Hepatocyte (in vitro differentiated cells): ENCODE results near the gene SDK1. TPM values are rescaled to one million over a fixed set of nuclear protein-coding genes. Genes with fewer than 3 reads are reported as not detected.

Experiments used
- DNase-seq: peaks from one replicate; pipeline ENCODE4 v3.0.0-alpha.2; 2016; ENCODE audit warnings: low spot score
- H2AFZ ChIP-seq: fragments of 200-600 bp; sonication (generic); 2 replicates; pipeline ENCODE4 v1.6.0; 2016; ENCODE audit warnings: antibody characterized with exemption, mild to moderate bottlenecking
- H3K27ac ChIP-seq: fragments of 200-600 bp; sonication (generic); 2 replicates; pipeline ENCODE4 v1.5.1; 2016; ENCODE audit warnings: mild to moderate bottlenecking
- H3K27me3 ChIP-seq: fragments of 200-600 bp; sonication (generic); 2 replicates; pipeline ENCODE4 v1.6.1; 2016
- H3K36me3 ChIP-seq: fragments of 200-600 bp; sonication (generic); replicated peaks from 2 replicates; pipeline ENCODE4 v1.5.1; 2016; ENCODE audit warnings: low read depth; ENCODE audit not compliant: insufficient read depth
- H3K4me1 ChIP-seq: fragments of 200-600 bp; sonication (generic); 2 replicates; pipeline ENCODE4 v1.5.1; 2016; ENCODE audit warnings: mild to moderate bottlenecking, moderate library complexity; ENCODE audit not compliant: insufficient read depth
- H3K4me2 ChIP-seq: fragments of 200-600 bp; sonication (generic); 2 replicates; pipeline ENCODE4 v1.6.0; 2016
- H3K4me3 ChIP-seq: fragments of 200-600 bp; sonication (generic); 2 replicates; pipeline ENCODE4 v1.5.1; 2016; ENCODE audit warnings: mild to moderate bottlenecking
- H3K79me2 ChIP-seq: fragments of 200-600 bp; sonication (generic); 2 replicates; pipeline ENCODE4 v1.6.0; 2017; ENCODE audit warnings: mild to moderate bottlenecking
- H3K9me2 ChIP-seq: fragments of 200-600 bp; sonication (generic); replicated peaks from 2 replicates; pipeline ENCODE4 v1.6.0; 2017; ENCODE audit warnings: mild to moderate bottlenecking; ENCODE audit not compliant: insufficient read depth
- H3K9me3 ChIP-seq: fragments of 200-600 bp; sonication (generic); 2 replicates; pipeline ENCODE4 v1.5.1; 2016; ENCODE audit warnings: low read depth, mild to moderate bottlenecking
- H4K20me1 ChIP-seq: fragments of 200-600 bp; sonication (generic); 2 replicates; pipeline ENCODE4 v1.6.0; 2016; ENCODE audit warnings: mild to moderate bottlenecking; ENCODE audit not compliant: insufficient read depth, poor library complexity, severe bottlenecking
- CTCF ChIP-seq: fragments of 200-600 bp; sonication (generic); IDR thresholded peaks from 2 replicates; pipeline ENCODE4 v1.5.1; 2016; ENCODE audit warnings: antibody characterized with exemption, mild to moderate bottlenecking; ENCODE audit not compliant: poor library complexity
- EZH2 ChIP-seq: fragments of 200-600 bp; sonication (generic); IDR thresholded peaks from 2 replicates; pipeline ENCODE4 v1.6.1; 2016; ENCODE audit warnings: antibody characterized with exemption, mild to moderate bottlenecking, borderline replicate concordance
- EZH2phosphoT487 ChIP-seq: fragments of 200-600 bp; sonication (generic); IDR thresholded peaks from one replicate; pipeline ENCODE4 v1.6.1; 2018; ENCODE audit warnings: antibody characterized with exemption, mild to moderate bottlenecking, low read depth, moderate library complexity; ENCODE audit not compliant: unreplicated experiment, severe bottlenecking
- WGBS: methylation state at CpG from one replicate; pipeline ENCODE4 v1.1.6; 2016; ENCODE audit warnings: low lambda C conversion rate; ENCODE audit errors: missing lambda C conversion rate; 5-methylcytosine and 5-hydroxymethylcytosine counted together
- polyA plus RNA-seq: library from polyadenylated mRNA; unstranded; fragments of >200 nt; fragmentation: Nextera tagmentation; extraction: Ambion mirVana; gene quantifications from 2 replicates; pipeline ENCODE4 v1.2.1, GENCODE V29; 2016
- total RNA-seq: library from RNA; depleted of rRNA; stranded (reverse); fragments of >200 nt; gene quantifications from 2 replicates; pipeline ENCODE4 v1.2.3, GENCODE V29; 2014

Gene SDK1
- total and polyA plus RNA-seq, 2 experiments from 2014 or later, result 4.3 to 10.0 TPM

GRCh38 chr7:4098169-4098568 lies 797.1 kb downstream of the SDK1 start:
- 94% methylated on average over 11 of the region's 11 CpGs for WGBS
- no peak overlapping the region for H3K27ac ChIP-seq
- no peaks in the 10 kb centered on the region for H3K9me2 ChIP-seq
- no peak for TF ChIP-seq CTCF
- TF ChIP-seq EZH2, result no peak
- no peak for TF ChIP-seq EZH2phosphoT487
- H3K36me3 ChIP-seq, result no peaks in the 10 kb centered on the region
- no peak overlapping the region for H3K4me2 ChIP-seq
- no peak for DNase-seq
- no peaks in the 10 kb centered on the region for H3K4me1 ChIP-seq
- no peaks in the 10 kb centered on the region for H3K9me3 ChIP-seq
- no peak overlapping the region for H2AFZ ChIP-seq
- no peaks in the 10 kb centered on the region for H4K20me1 ChIP-seq
- H3K27me3 ChIP-seq, result no peaks in the 10 kb centered on the region
- H3K79me2 ChIP-seq, result no peaks in the 10 kb centered on the region
- no peak overlapping the region for H3K4me3 ChIP-seq

GRCh38 chr7:4099651-4100050 lies 798.6 kb downstream of the SDK1 start:
- 98% methylated on average over 14 of the region's 14 CpGs for WGBS
- H3K79me2 ChIP-seq, result no peaks in the 10 kb centered on the region
- no peaks in the 10 kb centered on the region for H4K20me1 ChIP-seq
- no peaks in the 10 kb centered on the region for H3K36me3 ChIP-seq
- no peak overlapping the region for H2AFZ ChIP-seq
- no peaks in the 10 kb centered on the region for H3K9me2 ChIP-seq
- no peaks in the 10 kb centered on the region for H3K27me3 ChIP-seq
- TF ChIP-seq EZH2phosphoT487, result no peak
- no peak for TF ChIP-seq EZH2
- TF ChIP-seq CTCF, result no peak
- H3K27ac ChIP-seq, result no peak overlapping the region
- no peak for DNase-seq
- H3K4me3 ChIP-seq, result no peak overlapping the region
- no peaks in the 10 kb centered on the region for H3K4me1 ChIP-seq
- H3K4me2 ChIP-seq, result no peak overlapping the region
- H3K9me3 ChIP-seq, result no peaks in the 10 kb centered on the region

- H2AFZ ChIP-seq, result no peak overlapping the region
- H3K36me3 ChIP-seq, result no peaks in the 10 kb centered on the region
- H3K4me2 ChIP-seq, result no peak overlapping the region
- H3K9me3 ChIP-seq, result no peaks in the 10 kb centered on the region
- no peak overlapping the region for H3K27ac ChIP-seq
- DNase-seq, result no peak
- WGBS, result 94% methylated on average over 8 of the region's 8 CpGs
- H3K27me3 ChIP-seq, result no peaks in the 10 kb centered on the region
- no peak overlapping the region for H3K4me3 ChIP-seq
- no peak for TF ChIP-seq CTCF
- TF ChIP-seq EZH2, result no peak
- TF ChIP-seq EZH2phosphoT487, result no peak
- no peaks in the 10 kb centered on the region for H4K20me1 ChIP-seq
- H3K79me2 ChIP-seq, result no peaks in the 10 kb centered on the region
- H3K4me1 ChIP-seq, result no peaks in the 10 kb centered on the region
- H3K9me2 ChIP-seq, result no peaks in the 10 kb centered on the region
These were observed 799.1 kb downstream of the SDK1 start for GRCh38 chr7:4100148-4100547.

- Histone ChIP-seq H3K27me3 (no peaks in the 10 kb centered on the region), H3K4me2 (no peak overlapping the region), H3K4me1 (no peaks in the 10 kb centered on the region), H3K36me3 (no peaks in the 10 kb centered on the region), H3K27ac (no peak overlapping the region), H3K9me3 (no peaks in the 10 kb centered on the region), H4K20me1 (no peaks in the 10 kb centered on the region), H3K9me2 (no peaks in the 10 kb centered on the region), H3K4me3 (no peak overlapping the region), H3K79me2 (no peaks in the 10 kb centered on the region), H2AFZ (no peak overlapping the region)
- 96% methylated on average over 11 of the region's 11 CpGs for WGBS
- TF ChIP-seq EZH2, result no peak
- TF ChIP-seq CTCF, result no peak
- no peak for TF ChIP-seq EZH2phosphoT487
- no peak for DNase-seq
These were observed 799.6 kb downstream of the SDK1 start for GRCh38 chr7:4100691-4101090.
